Neural crest cell (in vitro differentiated cells): Measurements from ENCODE around the gene TSR3. TPM values are rescaled to one million over a fixed set of nuclear protein-coding genes. Genes with fewer than 3 reads are reported as not detected.

ENCODE experiments used
- DNase-seq: peaks from one replicate; pipeline ENCODE4 v3.0.0; 2021; ENCODE audit warnings: low read depth, mixed read lengths, low spot score
- H3K27ac Mint-ChIP-seq: one replicate; pipeline ENCODE4 v1.8.0; 2021; ENCODE audit warnings: mild to moderate bottlenecking, mixed read lengths; ENCODE audit not compliant: unreplicated experiment
- H3K27me3 Mint-ChIP-seq: 2 replicates; pipeline ENCODE4 v1.8.0; 2021; ENCODE audit warnings: low read depth, mild to moderate bottlenecking, mixed read lengths
- H3K36me3 Mint-ChIP-seq: 2 replicates; pipeline ENCODE4 v1.8.0; 2021; ENCODE audit warnings: low read depth, mild to moderate bottlenecking, mixed read lengths
- H3K4me1 Mint-ChIP-seq: 2 replicates; pipeline ENCODE4 v1.8.0; 2021; ENCODE audit warnings: mixed read lengths
- H3K4me3 Mint-ChIP-seq: one replicate; pipeline ENCODE4 v1.8.0; 2021; ENCODE audit warnings: mild to moderate bottlenecking, mixed read lengths
- H3K9me3 Mint-ChIP-seq: 2 replicates; pipeline ENCODE4 v1.8.0; 2021; ENCODE audit warnings: mixed read lengths
- total RNA-seq: library from RNA; stranded (reverse); gene quantifications from 2 replicates; pipeline ENCODE4 v1.2.1, GENCODE V29; 2021
- TF ChIP-seq, protein P1 (sequence below): fragments of 200-600 bp; sonication (generic); conservative IDR thresholded peaks from 2 replicates; pipeline ENCODE4 v1.5.0; 2021; ENCODE audit warnings: antibody characterized with exemption, mild to moderate bottlenecking

The TSR3 gene
- total RNA-seq, 1 donor from 2014 or later = 66.2 TPM

DNA sequence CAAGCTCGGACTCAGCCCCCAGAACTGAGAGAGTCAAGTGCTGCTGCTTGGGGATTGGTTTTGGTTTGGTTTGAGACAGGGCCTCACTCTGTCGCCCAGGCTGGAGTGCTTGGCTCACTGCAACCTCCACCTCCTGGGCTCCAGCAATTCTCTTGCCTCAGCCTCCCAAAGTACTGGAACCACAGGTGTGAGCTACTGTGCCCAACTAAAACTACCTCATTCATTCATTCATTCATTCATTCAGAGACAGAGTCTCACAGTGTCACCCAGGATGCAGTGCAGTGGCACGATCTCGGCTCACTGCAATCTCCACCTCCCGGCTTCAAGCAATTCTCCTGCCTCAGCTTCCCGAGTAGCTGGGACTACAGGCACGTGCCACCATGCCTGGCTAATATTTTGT, 38.1 kb upstream of the TSR3 start:
- DNase-seq = no peak
- H3K4me3 Mint-ChIP-seq = no peak overlapping the region
- H3K9me3 Mint-ChIP-seq = no peaks in the 10 kb centered on the region
- no peaks in the 10 kb centered on the region for H3K27me3 Mint-ChIP-seq
- no peak overlapping the region for H3K27ac Mint-ChIP-seq
- no peaks in the 10 kb centered on the region for H3K4me1 Mint-ChIP-seq
- H3K36me3 Mint-ChIP-seq = no peaks in the 10 kb centered on the region
- TF ChIP-seq, protein P1, sequence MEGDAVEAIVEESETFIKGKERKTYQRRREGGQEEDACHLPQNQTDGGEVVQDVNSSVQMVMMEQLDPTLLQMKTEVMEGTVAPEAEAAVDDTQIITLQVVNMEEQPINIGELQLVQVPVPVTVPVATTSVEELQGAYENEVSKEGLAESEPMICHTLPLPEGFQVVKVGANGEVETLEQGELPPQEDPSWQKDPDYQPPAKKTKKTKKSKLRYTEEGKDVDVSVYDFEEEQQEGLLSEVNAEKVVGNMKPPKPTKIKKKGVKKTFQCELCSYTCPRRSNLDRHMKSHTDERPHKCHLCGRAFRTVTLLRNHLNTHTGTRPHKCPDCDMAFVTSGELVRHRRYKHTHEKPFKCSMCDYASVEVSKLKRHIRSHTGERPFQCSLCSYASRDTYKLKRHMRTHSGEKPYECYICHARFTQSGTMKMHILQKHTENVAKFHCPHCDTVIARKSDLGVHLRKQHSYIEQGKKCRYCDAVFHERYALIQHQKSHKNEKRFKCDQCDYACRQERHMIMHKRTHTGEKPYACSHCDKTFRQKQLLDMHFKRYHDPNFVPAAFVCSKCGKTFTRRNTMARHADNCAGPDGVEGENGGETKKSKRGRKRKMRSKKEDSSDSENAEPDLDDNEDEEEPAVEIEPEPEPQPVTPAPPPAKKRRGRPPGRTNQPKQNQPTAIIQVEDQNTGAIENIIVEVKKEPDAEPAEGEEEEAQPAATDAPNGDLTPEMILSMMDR = no peak

DNA sequence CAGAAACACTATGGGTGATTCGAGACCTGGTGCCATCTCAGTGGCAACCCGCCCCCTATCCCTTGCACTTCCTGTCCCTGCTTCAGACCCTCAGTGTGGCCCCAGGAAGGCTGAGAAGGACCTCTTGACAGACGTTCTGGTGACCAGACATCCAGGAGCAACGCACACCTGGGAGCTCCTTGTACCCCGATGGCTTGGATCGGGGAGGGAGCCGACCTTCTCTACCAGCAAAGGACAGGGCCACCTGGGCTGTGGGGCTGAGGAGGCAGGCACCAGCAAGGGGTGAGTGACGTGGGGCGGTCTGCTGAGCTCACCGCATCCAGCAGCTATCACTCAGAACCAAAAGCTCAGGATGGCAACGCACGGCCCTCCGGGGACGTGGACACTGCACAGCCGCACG, 35.7 kb upstream of the TSR3 start:
- TF ChIP-seq, protein P1 = no peak
- Mint-ChIP-seq H3K9me3 (no peaks in the 10 kb centered on the region), H3K27me3 (no peaks in the 10 kb centered on the region), H3K4me1 (no peaks in the 10 kb centered on the region), H3K36me3 (no peaks in the 10 kb centered on the region), H3K27ac (no peak overlapping the region), H3K4me3 (no peak overlapping the region)
- DNase-seq = no peak

DNA sequence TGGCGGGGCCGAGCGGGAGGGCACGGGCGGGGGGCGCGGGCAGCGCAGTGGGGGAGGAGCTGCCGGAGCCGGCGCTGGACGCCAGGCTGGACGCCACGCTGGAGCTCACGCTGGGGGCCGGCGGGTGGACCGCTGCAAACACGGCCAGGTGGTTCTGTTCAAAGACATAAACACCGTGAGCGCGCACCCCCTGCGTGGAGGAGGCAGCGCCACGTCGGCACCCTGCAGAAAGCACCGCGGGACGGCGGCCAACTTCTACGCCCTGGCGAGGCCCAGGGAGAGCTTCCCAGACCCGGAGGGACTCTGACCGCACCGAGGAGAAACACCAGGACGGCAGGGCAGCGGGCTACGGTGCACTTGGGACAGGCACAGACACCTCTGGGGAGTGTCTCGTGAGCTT, 33.6 kb upstream of the TSR3 start:
- TF ChIP-seq, protein P1 = no peak
- Mint-ChIP-seq H3K27me3 (no peaks in the 10 kb centered on the region), H3K4me1 (peaks cover under 1% of the 10 kb centered on the region), H3K4me3 (no peak overlapping the region), H3K9me3 (no peaks in the 10 kb centered on the region), H3K36me3 (no peaks in the 10 kb centered on the region), H3K27ac (no peak overlapping the region)
- no peak for DNase-seq

DNA sequence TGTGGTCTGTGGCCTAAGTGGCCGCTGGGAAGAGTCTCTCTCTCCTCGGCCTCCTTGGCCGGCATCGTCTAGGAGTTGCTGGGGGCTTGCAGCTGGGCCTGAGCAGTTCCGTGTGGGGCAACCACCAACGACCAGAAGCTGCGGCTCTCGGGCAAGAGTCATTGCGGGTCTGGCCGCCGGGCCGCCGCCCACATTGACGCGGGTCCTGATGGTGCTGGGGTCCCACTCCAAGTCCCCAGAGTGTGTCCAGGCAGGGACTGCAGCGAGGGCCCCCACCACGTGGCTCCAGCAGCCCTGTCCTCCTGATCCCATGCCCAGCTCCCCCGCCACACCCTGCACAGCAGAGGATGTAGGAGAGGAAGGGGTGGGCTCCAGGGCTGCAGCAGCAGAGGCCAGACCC, 31.9 kb upstream of the TSR3 start:
- no peak for DNase-seq
- no peak overlapping the region for H3K4me3 Mint-ChIP-seq
- peaks cover 9% of the 10 kb centered on the region for H3K4me1 Mint-ChIP-seq
- TF ChIP-seq, protein P1 = no peak
- H3K9me3 Mint-ChIP-seq = no peaks in the 10 kb centered on the region
- no peak overlapping the region for H3K27ac Mint-ChIP-seq
- H3K36me3 Mint-ChIP-seq = no peaks in the 10 kb centered on the region
- H3K27me3 Mint-ChIP-seq = peaks cover 2% of the 10 kb centered on the region

DNA sequence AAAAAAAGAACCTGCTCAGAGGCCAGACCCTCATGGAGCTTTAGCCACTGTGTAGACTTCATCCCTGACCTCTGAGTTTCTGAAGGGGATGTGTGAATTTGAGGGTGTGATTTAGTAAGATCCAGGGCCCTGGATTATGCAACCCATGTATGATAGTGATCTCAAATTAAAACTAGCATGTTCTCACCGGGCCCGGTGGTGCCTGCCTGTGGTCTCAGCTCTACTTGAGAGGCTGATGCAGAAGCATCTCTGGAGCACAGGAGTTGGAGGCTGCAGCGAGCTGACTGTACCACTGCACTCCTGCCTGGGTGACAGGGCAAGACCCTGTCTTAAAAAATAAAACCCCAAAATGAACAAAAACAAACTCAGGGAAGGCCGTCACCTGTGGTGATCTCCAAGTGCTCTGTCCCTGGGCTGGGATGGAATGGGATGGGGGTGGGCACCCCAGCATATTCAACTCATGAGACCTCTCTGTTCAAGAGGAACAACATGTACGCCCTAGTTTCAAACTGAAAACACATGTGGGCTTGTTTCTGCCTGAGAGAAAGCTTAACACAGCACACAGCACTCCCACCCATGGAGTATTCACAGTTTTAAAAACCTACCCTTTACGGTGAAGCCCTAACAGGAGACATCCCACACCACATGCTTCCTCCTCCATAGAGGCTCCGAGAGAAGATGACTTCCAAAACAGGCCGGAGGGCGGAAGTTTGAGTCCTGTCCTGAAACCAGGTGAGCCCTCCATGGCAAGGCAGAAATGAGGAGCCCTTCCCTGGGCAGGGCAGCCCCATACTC, 30.1 kb upstream of the TSR3 start:
- H3K9me3 Mint-ChIP-seq = no peaks in the 10 kb centered on the region
- TF ChIP-seq, protein P1 = no peak
- H3K4me3 Mint-ChIP-seq = no peak overlapping the region
- peaks cover 19% of the 10 kb centered on the region for H3K4me1 Mint-ChIP-seq
- peaks cover 2% of the 10 kb centered on the region for H3K27me3 Mint-ChIP-seq
- no peak for DNase-seq
- no peak overlapping the region for H3K27ac Mint-ChIP-seq
- no peaks in the 10 kb centered on the region for H3K36me3 Mint-ChIP-seq
